ENCODE data around the gene CACNA1G.

Gene CACNA1G

GRCh38 chr17:50625032-50625871 is 64.7 kb downstream of the CACNA1G start:
- no peak overlapping the region for H2AFZ ChIP-seq (ENCODE audit: low read depth, low read length)
- peaks cover 22% of the 10 kb centered on the region for H3K27me3 ChIP-seq (ENCODE audit: insufficient read depth, low read length)
- H3K4me3 ChIP-seq (ENCODE audit: low read length) = no peak overlapping the region
- H3K4me1 ChIP-seq (ENCODE audit: insufficient read depth, low read length) = peaks cover 27% of the 10 kb centered on the region
- H3K36me3 ChIP-seq (ENCODE audit: insufficient read depth, low read length) = no peaks in the 10 kb centered on the region
- H3K9me3 ChIP-seq (ENCODE audit: low read length) = no peaks in the 10 kb centered on the region

GRCh38 chr17:50626037-50626574 is 65.6 kb downstream of the CACNA1G start:
- Histone ChIP-seq H3K9me3 (ENCODE audit: low read length) (no peaks in the 10 kb centered on the region), H3K36me3 (ENCODE audit: insufficient read depth, low read length) (no peaks in the 10 kb centered on the region), H3K4me1 (ENCODE audit: insufficient read depth, low read length) (peaks cover 24% of the 10 kb centered on the region), H3K27me3 (ENCODE audit: insufficient read depth, low read length) (peaks cover 22% of the 10 kb centered on the region), H2AFZ (ENCODE audit: low read depth, low read length) (no peak overlapping the region), H3K4me3 (ENCODE audit: low read length) (no peak overlapping the region)

GRCh38 chr17:50627036-50627781 is 66.7 kb downstream of the CACNA1G start:
- no peaks in the 10 kb centered on the region for H3K9me3 ChIP-seq (ENCODE audit: low read length)
- H3K4me1 ChIP-seq (ENCODE audit: insufficient read depth, low read length) = peaks cover 17% of the 10 kb centered on the region
- H3K4me3 ChIP-seq (ENCODE audit: low read length) = no peak overlapping the region

GRCh38 chr17:50627782-50628601 is 67.5 kb downstream of the CACNA1G start:
- peaks cover 36% of the 10 kb centered on the region for H3K27me3 ChIP-seq (ENCODE audit: insufficient read depth, low read length)
- H3K4me1 ChIP-seq (ENCODE audit: insufficient read depth, low read length) = peaks cover 17% of the 10 kb centered on the region
- H3K4me3 ChIP-seq (ENCODE audit: low read length) = no peak overlapping the region
- H3K9me3 ChIP-seq (ENCODE audit: low read length) = no peaks in the 10 kb centered on the region
- no peak overlapping the region for H2AFZ ChIP-seq (ENCODE audit: low read depth, low read length)
- no peaks in the 10 kb centered on the region for H3K36me3 ChIP-seq (ENCODE audit: insufficient read depth, low read length)

More at GRCh38 chr17:50627036-50627781, 66.7 kb downstream of the CACNA1G start:
- H2AFZ ChIP-seq (ENCODE audit: low read depth, low read length) = no peak overlapping the region
- no peaks in the 10 kb centered on the region for H3K36me3 ChIP-seq (ENCODE audit: insufficient read depth, low read length)
- peaks cover 33% of the 10 kb centered on the region for H3K27me3 ChIP-seq (ENCODE audit: insufficient read depth, low read length)

- Histone ChIP-seq H3K9me3 (ENCODE audit: low read length) (no peaks in the 10 kb centered on the region), H3K36me3 (ENCODE audit: insufficient read depth, low read length) (no peaks in the 10 kb centered on the region), H3K27me3 (ENCODE audit: insufficient read depth, low read length) (peaks cover 55% of the 10 kb centered on the region), H3K4me1 (ENCODE audit: insufficient read depth, low read length) (peaks cover 17% of the 10 kb centered on the region), H2AFZ (ENCODE audit: low read depth, low read length) (no peak overlapping the region), H3K4me3 (ENCODE audit: low read length) (no peak overlapping the region)
These were observed 69.4 kb downstream of the CACNA1G start for GRCh38 chr17:50629902-50630301.

- no peak overlapping the region for H2AFZ ChIP-seq (ENCODE audit: low read depth, low read length)
- peaks cover 14% of the 10 kb centered on the region for H3K4me1 ChIP-seq (ENCODE audit: insufficient read depth, low read length)
- H3K9me3 ChIP-seq (ENCODE audit: low read length) = no peaks in the 10 kb centered on the region
- H3K36me3 ChIP-seq (ENCODE audit: insufficient read depth, low read length) = no peaks in the 10 kb centered on the region
- H3K27me3 ChIP-seq (ENCODE audit: insufficient read depth, low read length) = peaks cover 63% of the 10 kb centered on the region
- H3K4me3 ChIP-seq (ENCODE audit: low read length) = no peak overlapping the region
These were observed 70.1 kb downstream of the CACNA1G start for GRCh38 chr17:50630524-50631194.

- Histone ChIP-seq H2AFZ (ENCODE audit: low read depth, low read length) (no peak overlapping the region), H3K9me3 (ENCODE audit: low read length) (no peaks in the 10 kb centered on the region), H3K27me3 (ENCODE audit: insufficient read depth, low read length) (peaks cover 69% of the 10 kb centered on the region), H3K36me3 (ENCODE audit: insufficient read depth, low read length) (no peaks in the 10 kb centered on the region), H3K4me1 (ENCODE audit: insufficient read depth, low read length) (peaks cover 14% of the 10 kb centered on the region), H3K4me3 (ENCODE audit: low read length) (no peak overlapping the region)
These were observed 70.8 kb downstream of the CACNA1G start for GRCh38 chr17:50631195-50631907.

- H3K4me1 ChIP-seq (ENCODE audit: insufficient read depth, low read length) = peaks cover 14% of the 10 kb centered on the region
- H3K36me3 ChIP-seq (ENCODE audit: insufficient read depth, low read length) = no peaks in the 10 kb centered on the region
- H3K4me3 ChIP-seq (ENCODE audit: low read length) = no peak overlapping the region
- H3K27me3 ChIP-seq (ENCODE audit: insufficient read depth, low read length) = peaks cover 73% of the 10 kb centered on the region
- H2AFZ ChIP-seq (ENCODE audit: low read depth, low read length) = no peak overlapping the region
- H3K9me3 ChIP-seq (ENCODE audit: low read length) = no peaks in the 10 kb centered on the region
These were observed 71.5 kb downstream of the CACNA1G start for GRCh38 chr17:50631908-50632571.

GRCh38 chr17:50632637-50633036 is 72.1 kb downstream of the CACNA1G start:
- H3K27me3 ChIP-seq (ENCODE audit: insufficient read depth, low read length) = peaks cover 79% of the 10 kb centered on the region
- no peak overlapping the region for H3K4me3 ChIP-seq (ENCODE audit: low read length)
- H2AFZ ChIP-seq (ENCODE audit: low read depth, low read length) = no peak overlapping the region
- peaks cover 11% of the 10 kb centered on the region for H3K4me1 ChIP-seq (ENCODE audit: insufficient read depth, low read length)
- H3K9me3 ChIP-seq (ENCODE audit: low read length) = no peaks in the 10 kb centered on the region
- no peaks in the 10 kb centered on the region for H3K36me3 ChIP-seq (ENCODE audit: insufficient read depth, low read length)

GRCh38 chr17:50633683-50634082 is 73.2 kb downstream of the CACNA1G start:
- Histone ChIP-seq H2AFZ (ENCODE audit: low read depth, low read length) (no peak overlapping the region), H3K4me1 (ENCODE audit: insufficient read depth, low read length) (peaks cover under 1% of the 10 kb centered on the region), H3K27me3 (ENCODE audit: insufficient read depth, low read length) (peaks cover 82% of the 10 kb centered on the region), H3K4me3 (ENCODE audit: low read length) (no peak overlapping the region), H3K36me3 (ENCODE audit: insufficient read depth, low read length) (no peaks in the 10 kb centered on the region), H3K9me3 (ENCODE audit: low read length) (no peaks in the 10 kb centered on the region)

GRCh38 chr17:50634224-50634914 is 73.9 kb downstream of the CACNA1G start, which contains the start of gene ABCC3:
ABCC3 (plus strand) TSS chr17:50634881; CDS start chr17:50634937, 56 bp downstream.
- Histone ChIP-seq H3K36me3 (ENCODE audit: insufficient read depth, low read length) (no peaks in the 10 kb centered on the region), H3K9me3 (ENCODE audit: low read length) (no peaks in the 10 kb centered on the region), H3K4me1 (ENCODE audit: insufficient read depth, low read length) (no peaks in the 10 kb centered on the region), H3K27me3 (ENCODE audit: insufficient read depth, low read length) (peaks cover 83% of the 10 kb centered on the region), H3K4me3 (ENCODE audit: low read length) (no peak within 1 kb of the TSS), H2AFZ (ENCODE audit: low read depth, low read length) (no peak within 1 kb of the TSS)

Data from neuron (in vitro differentiated cells).